Neural cell (in vitro differentiated cells): ENCODE data around the gene PCNX2. TPM values are rescaled to one million over a fixed set of nuclear protein-coding genes. Genes with fewer than 3 reads are reported as not detected.

Experiments
- H2AFZ ChIP-seq: fragments of 200-600, 300-800 bp; sonication (generic), shearing (Covaris generic); 2 replicates; pipeline ENCODE4 v1.6.0; 2014; ENCODE audit warnings: low read depth, mild to moderate bottlenecking, antibody characterized with exemption, low read length, moderate library complexity
- H3F3A ChIP-seq: fragments of 200-600 bp; shearing (Covaris generic); 2 replicates; pipeline ENCODE4 v1.6.1; 2016; ENCODE audit warnings: mild to moderate bottlenecking, moderate library complexity, mixed read lengths, antibody characterized with exemption, low read length; ENCODE audit not compliant: insufficient read depth, poor library complexity, severe bottlenecking
- H3K27ac ChIP-seq: fragments of 200-600, 300-800 bp; sonication (generic), shearing (Covaris generic); 2 replicates; pipeline ENCODE4 v1.5.1; 2014; ENCODE audit warnings: mild to moderate bottlenecking, low read length, moderate library complexity
- H3K27me3 ChIP-seq: fragments of 300-800, 200-600 bp; sonication (generic), shearing (Covaris generic); 2 replicates; pipeline ENCODE4 v1.6.0; 2014; ENCODE audit warnings: mild to moderate bottlenecking, low read depth, low read length, moderate library complexity; ENCODE audit not compliant: insufficient read depth
- H3K36me3 ChIP-seq: fragments of 300-800, 200-600 bp; sonication (generic), shearing (Covaris generic); 2 replicates; pipeline ENCODE4 v1.5.1; 2014; ENCODE audit warnings: mild to moderate bottlenecking, antibody characterized with exemption, low read length, moderate library complexity; ENCODE audit not compliant: insufficient read depth
- H3K4me2 ChIP-seq: fragments of 300-800, 200-600 bp; sonication (generic), shearing (Covaris generic); 2 replicates; pipeline ENCODE4 v1.6.0; 2014; ENCODE audit warnings: mild to moderate bottlenecking, low read length
- H3K4me3 ChIP-seq: fragments of 300-800, 200-600 bp; sonication (generic), shearing (Covaris generic); 2 replicates; pipeline ENCODE4 v1.5.1; 2014; ENCODE audit warnings: mild to moderate bottlenecking, low read length, moderate library complexity
- H3K79me2 ChIP-seq: fragments of 200-600 bp; shearing (Covaris generic); replicated peaks from 2 replicates; pipeline ENCODE4 v1.6.0; 2014; ENCODE audit warnings: mild to moderate bottlenecking, low read length, moderate library complexity; ENCODE audit not compliant: insufficient read depth
- H3K9ac ChIP-seq: fragments of 300-800, 200-600 bp; sonication (generic), shearing (Covaris generic); 2 replicates; pipeline ENCODE4 v1.6.1; 2016; ENCODE audit warnings: mild to moderate bottlenecking, low read length, mixed read lengths
- H3K9me2 ChIP-seq: fragments of 200-600 bp; shearing (Covaris generic); 2 replicates; pipeline ENCODE4 v1.6.1; 2016; ENCODE audit warnings: mild to moderate bottlenecking, low read length, mixed read lengths; ENCODE audit not compliant: insufficient read depth
- H3K9me3 ChIP-seq: fragments of 200-600, 300-800 bp; sonication (generic), shearing (Covaris generic); 2 replicates; pipeline ENCODE4 v1.6.1; 2016; ENCODE audit warnings: mild to moderate bottlenecking, mixed run types, low read length, moderate library complexity, mixed read lengths
- H4K20me1 ChIP-seq: fragments of 200-600 bp; shearing (Covaris generic); 2 replicates; pipeline ENCODE4 v1.6.1; 2016; ENCODE audit warnings: mild to moderate bottlenecking, mixed run types; ENCODE audit not compliant: insufficient read depth
- CTCF ChIP-seq: fragments of 450-650 bp; IDR thresholded peaks from 2 replicates; pipeline ENCODE4 v1.5.1; 2014; ENCODE audit warnings: antibody characterized with exemption, mild to moderate bottlenecking, moderate library complexity; ENCODE audit not compliant: poor library complexity, severe bottlenecking
- EP300 ChIP-seq: fragments of 450-650 bp; conservative IDR thresholded peaks from 2 replicates; pipeline ENCODE4 v1.6.1; 2014; ENCODE audit warnings: antibody characterized with exemption, mild to moderate bottlenecking, moderate library complexity; ENCODE audit not compliant: poor library complexity, severe bottlenecking
- EZH2 ChIP-seq: fragments of 200-600, 300-800 bp; shearing (Covaris generic), sonication (generic); IDR thresholded peaks from 2 replicates; pipeline ENCODE4 v1.6.1; 2014; ENCODE audit warnings: antibody characterized with exemption, low read length, borderline replicate concordance, mild to moderate bottlenecking; ENCODE audit not compliant: insufficient read depth, poor library complexity, severe bottlenecking
- MXI1 ChIP-seq: fragments of 450-650 bp; conservative IDR thresholded peaks from 2 replicates; pipeline ENCODE4 v1.6.1; 2014; ENCODE audit warnings: antibody characterized with exemption, mild to moderate bottlenecking; ENCODE audit not compliant: poor library complexity, severe bottlenecking
- POLR2AphosphoS5 ChIP-seq: IDR thresholded peaks from 2 replicates; pipeline ENCODE4 v1.6.1; 2012
- RAD21 ChIP-seq: fragments of 450-650 bp; conservative IDR thresholded peaks from 2 replicates; pipeline ENCODE4 v1.6.1; 2014; ENCODE audit warnings: antibody characterized with exemption, mild to moderate bottlenecking, moderate library complexity
- REST ChIP-seq: IDR thresholded peaks from 2 replicates; pipeline ENCODE4 v1.6.1; 2012; ENCODE audit warnings: borderline replicate concordance
- SMC3 ChIP-seq: fragments of 450-650 bp; conservative IDR thresholded peaks from 2 replicates; pipeline ENCODE4 v1.6.1; 2014; ENCODE audit warnings: antibody characterized with exemption, mild to moderate bottlenecking, moderate library complexity; ENCODE audit not compliant: poor library complexity
- TAF1 ChIP-seq: IDR thresholded peaks from 2 replicates; pipeline ENCODE4 v1.6.1; 2012; ENCODE audit warnings: low read depth
- polyA plus RNA-seq: library from polyadenylated mRNA; depleted of rRNA; stranded (reverse); fragments of >200 nt; gene quantifications from 2 replicates; pipeline ENCODE4 v1.2.3, GENCODE V29; 2014

Gene PCNX2
- polyA plus RNA-seq, 1 donor from 2014 or later: 17.2 TPM

- Histone ChIP-seq H3K79me2 (no peaks in the 10 kb centered on the region), H3K4me2 (no peak overlapping the region), H3K9me2 (no peaks in the 10 kb centered on the region), H3K36me3 (no peaks in the 10 kb centered on the region), H3K27ac (no peak overlapping the region), H3K9ac (no peak overlapping the region), H3F3A (no peaks in the 10 kb centered on the region), H4K20me1 (no peaks in the 10 kb centered on the region), H3K27me3 (no peaks in the 10 kb centered on the region), H3K4me3 (no peak overlapping the region), H2AFZ (no peak overlapping the region), H3K9me3 (no peaks in the 10 kb centered on the region)
- TF ChIP-seq MXI1 (no peak), EZH2 (no peak), REST (no peak), CTCF (no peak), TAF1 (no peak)
Measured at GRCh38 chr1:233313434-233314155, 18.1 kb upstream of the PCNX2 start.

- Histone ChIP-seq H3K4me2 (no peak overlapping the region), H4K20me1 (no peaks in the 10 kb centered on the region), H3K9me3 (no peaks in the 10 kb centered on the region), H2AFZ (no peak overlapping the region), H3K4me3 (no peak overlapping the region), H3K9me2 (no peaks in the 10 kb centered on the region), H3F3A (no peaks in the 10 kb centered on the region), H3K36me3 (no peaks in the 10 kb centered on the region), H3K9ac (no peak overlapping the region), H3K79me2 (no peaks in the 10 kb centered on the region), H3K27me3 (no peaks in the 10 kb centered on the region), H3K27ac (no peak overlapping the region)
- TF ChIP-seq REST (no peak), EP300 (no peak), CTCF (peak; percentile 84), TAF1 (no peak), EZH2 (no peak), SMC3 (peak; percentile 81), MXI1 (no peak), RAD21 (peak; percentile 86), POLR2AphosphoS5 (no peak)
Measured at GRCh38 chr1:233304489-233305102, 9.1 kb upstream of the PCNX2 start.
